WI38 (cell line): ENCODE results near the gene AGRN.

Experiments
- H3K4me3 ChIP-seq: 2 replicates; pipeline ENCODE4 v1.5.1; 2011; ENCODE audit warnings: low read depth, mild to moderate bottlenecking, control low read depth, low read length
- CTCF ChIP-seq: IDR thresholded peaks from 2 replicates; pipeline ENCODE4 v1.5.1; 2012; ENCODE audit warnings: low read depth, mild to moderate bottlenecking, control low read depth, low read length

The AGRN gene

GRCh38 chr1:1084372-1085170, 64.7 kb downstream of the AGRN start:
- H3K4me3 ChIP-seq: no peak overlapping the region
- TF ChIP-seq CTCF: no peak

GRCh38 chr1:1085171-1085841, 65.4 kb downstream of the AGRN start:
- H3K4me3 ChIP-seq: no peak overlapping the region
- TF ChIP-seq CTCF: no peak

GRCh38 chr1:1085911-1086841, 66.3 kb downstream of the AGRN start:
- H3K4me3 ChIP-seq: no peak overlapping the region
- no peak for TF ChIP-seq CTCF

GRCh38 chr1:1086911-1087341, 67.0 kb downstream of the AGRN start:
- no peak for TF ChIP-seq CTCF
- no peak overlapping the region for H3K4me3 ChIP-seq

GRCh38 chr1:1087351-1088028, 67.6 kb downstream of the AGRN start:
- no peak overlapping the region for H3K4me3 ChIP-seq
- no peak for TF ChIP-seq CTCF

- no peak overlapping the region for H3K4me3 ChIP-seq
- no peak for TF ChIP-seq CTCF
These were observed 68.3 kb downstream of the AGRN start for GRCh38 chr1:1088029-1088800.
